Glutamatergic neuron (in vitro differentiated cells): Measurements from ENCODE around the gene ATRX. TPM values are rescaled to one million over a fixed set of nuclear protein-coding genes. Genes with fewer than 3 reads are reported as not detected.
"Not testable (repeated sequence)": the region's sequence is repeated elsewhere in the genome, so short reads cannot be mapped to it uniquely, and the experiment has no call there.

Experiments used
- DNase-seq: peaks from one replicate; pipeline ENCODE4 v3.0.0; 2022
- H3K27ac Mint-ChIP-seq: one replicate; pipeline ENCODE4 v1.8.0; 2020; ENCODE audit warnings: mild to moderate bottlenecking, mixed read lengths, inconsistent platforms; ENCODE audit not compliant: unreplicated experiment
- H3K27me3 Mint-ChIP-seq: one replicate; pipeline ENCODE4 v1.8.0; 2020; ENCODE audit warnings: mild to moderate bottlenecking, moderate library complexity, mixed read lengths, inconsistent platforms; ENCODE audit not compliant: unreplicated experiment
- H3K36me3 Mint-ChIP-seq: one replicate; pipeline ENCODE4 v1.8.0; 2020; ENCODE audit warnings: mild to moderate bottlenecking, mixed read lengths, inconsistent platforms; ENCODE audit not compliant: unreplicated experiment
- H3K4me1 Mint-ChIP-seq: one replicate; pipeline ENCODE4 v1.8.0; 2020; ENCODE audit warnings: mild to moderate bottlenecking, low read depth, mixed read lengths, inconsistent platforms; ENCODE audit not compliant: unreplicated experiment
- H3K4me3 Mint-ChIP-seq: one replicate; pipeline ENCODE4 v1.8.0; 2020; ENCODE audit warnings: mild to moderate bottlenecking, mixed read lengths, inconsistent platforms; ENCODE audit not compliant: unreplicated experiment
- H3K9me3 Mint-ChIP-seq: one replicate; pipeline ENCODE4 v1.8.0; 2020; ENCODE audit warnings: mild to moderate bottlenecking, moderate library complexity, mixed read lengths, inconsistent platforms; ENCODE audit not compliant: unreplicated experiment
- CTCF ChIP-seq: fragments of 200-600 bp; sonication (generic); IDR thresholded peaks from one replicate; pipeline ENCODE4 v1.5.0; 2021; ENCODE audit not compliant: partially characterized antibody, unreplicated experiment
- total RNA-seq: library from RNA; stranded (reverse); fragmentation: NEBNext Ultra II Directional; extraction: Animal tissue kit (Norgen Biotek cat#: 25700); gene quantifications from one replicate; pipeline ENCODE4 v1.2.1, GENCODE V29; 2021; ENCODE audit not compliant: unreplicated experiment

ATRX gene
- total RNA-seq, 1 donor from 2014 or later, result 152 TPM

- no peak for TF ChIP-seq CTCF
- DNase-seq, result peak; percentile 14
- H3K27me3 Mint-ChIP-seq, result peaks cover 2% of the 10 kb centered on the region
- H3K27ac Mint-ChIP-seq, result no peak overlapping the region
- peaks cover 2% of the 10 kb centered on the region for H3K9me3 Mint-ChIP-seq
- peak overlapping the region; percentile 25 for H3K4me3 Mint-ChIP-seq
- no peaks in the 10 kb centered on the region for H3K36me3 Mint-ChIP-seq
- H3K4me1 Mint-ChIP-seq, result peaks cover 17% of the 10 kb centered on the region
Observed at GRCh38 chrX:77731821-77732419, 54.1 kb downstream of the ATRX start.

- H3K4me1 Mint-ChIP-seq, DNase-seq, H3K4me3 Mint-ChIP-seq, H3K36me3 Mint-ChIP-seq, H3K9me3 Mint-ChIP-seq, H3K27ac Mint-ChIP-seq, H3K27me3 Mint-ChIP-seq: not testable (repeated sequence)
Observed at GRCh38 chrX:77726095-77726494, 59.9 kb downstream of the ATRX start.

- no peak overlapping the region for H3K4me3 Mint-ChIP-seq
- no peak overlapping the region for H3K27ac Mint-ChIP-seq
- H3K9me3 Mint-ChIP-seq, result peaks cover 8% of the 10 kb centered on the region
- no peak for TF ChIP-seq CTCF
- no peaks in the 10 kb centered on the region for H3K27me3 Mint-ChIP-seq
- DNase-seq, result no peak
- H3K36me3 Mint-ChIP-seq, result no peaks in the 10 kb centered on the region
- H3K4me1 Mint-ChIP-seq, result no peaks in the 10 kb centered on the region
Observed at GRCh38 chrX:77723681-77724080, 62.3 kb downstream of the ATRX start.

GRCh38 chrX:77719388-77719787 lies 66.6 kb downstream of the ATRX start:
- Mint-ChIP-seq H3K4me3 (no peak overlapping the region), H3K9me3 (peaks cover 5% of the 10 kb centered on the region), H3K4me1 (no peaks in the 10 kb centered on the region), H3K36me3 (no peaks in the 10 kb centered on the region), H3K27me3 (no peaks in the 10 kb centered on the region), H3K27ac (no peak overlapping the region)
- no peak for DNase-seq
- no peak for TF ChIP-seq CTCF

GRCh38 chrX:77704881-77705280 lies 81.1 kb downstream of the ATRX start:
- no peak overlapping the region for H3K4me3 Mint-ChIP-seq
- H3K36me3 Mint-ChIP-seq, result no peaks in the 10 kb centered on the region
- no peaks in the 10 kb centered on the region for H3K4me1 Mint-ChIP-seq
- no peak overlapping the region for H3K27ac Mint-ChIP-seq
- no peak for TF ChIP-seq CTCF
- no peaks in the 10 kb centered on the region for H3K27me3 Mint-ChIP-seq
- DNase-seq, result no peak
- H3K9me3 Mint-ChIP-seq, result peaks cover 2% of the 10 kb centered on the region

- H3K9me3 Mint-ChIP-seq, result peaks cover 2% of the 10 kb centered on the region
- no peaks in the 10 kb centered on the region for H3K27me3 Mint-ChIP-seq
- no peak overlapping the region for H3K27ac Mint-ChIP-seq
- no peak for DNase-seq
- TF ChIP-seq CTCF, result no peak
- no peak overlapping the region for H3K4me3 Mint-ChIP-seq
- H3K4me1 Mint-ChIP-seq, result no peaks in the 10 kb centered on the region
- H3K36me3 Mint-ChIP-seq, result no peaks in the 10 kb centered on the region
Observed at GRCh38 chrX:77698242-77698641, 87.8 kb downstream of the ATRX start.
